DND-41 (cell line): Measurements from ENCODE around the gene MCUR1.

ENCODE experiments used
- CTCF ChIP-seq: IDR thresholded peaks from 2 replicates; pipeline ENCODE4 v1.5.1; 2012; ENCODE audit warnings: borderline replicate concordance, low read length, moderate library complexity, mild to moderate bottlenecking; ENCODE audit not compliant: poor library complexity, severe bottlenecking; ENCODE audit errors: extremely low read depth
- EZH2 ChIP-seq: IDR thresholded peaks from 3 replicates; pipeline ENCODE4 v1.6.1; 2012; ENCODE audit warnings: borderline replicate concordance, low read depth, mild to moderate bottlenecking, moderate library complexity, low read length, inconsistent platforms; ENCODE audit not compliant: severe bottlenecking

- TF ChIP-seq CTCF (no peak), EZH2 (no peak)
Observed at GRCh38 chr6:13854716-13855250, 40.4 kb upstream of the MCUR1 start.
